NCI-H1694 (cell line): ENCODE measurements around the gene PLEKHA7.
A peak's percentile ranks its signal among the peaks of the same experiment; 100 is the strongest.

Experiments
- DNase-seq: peaks from one replicate; lab custom pipeline; 2025; lab: John Stamatoyannopoulos, UW

Gene PLEKHA7

DNA sequence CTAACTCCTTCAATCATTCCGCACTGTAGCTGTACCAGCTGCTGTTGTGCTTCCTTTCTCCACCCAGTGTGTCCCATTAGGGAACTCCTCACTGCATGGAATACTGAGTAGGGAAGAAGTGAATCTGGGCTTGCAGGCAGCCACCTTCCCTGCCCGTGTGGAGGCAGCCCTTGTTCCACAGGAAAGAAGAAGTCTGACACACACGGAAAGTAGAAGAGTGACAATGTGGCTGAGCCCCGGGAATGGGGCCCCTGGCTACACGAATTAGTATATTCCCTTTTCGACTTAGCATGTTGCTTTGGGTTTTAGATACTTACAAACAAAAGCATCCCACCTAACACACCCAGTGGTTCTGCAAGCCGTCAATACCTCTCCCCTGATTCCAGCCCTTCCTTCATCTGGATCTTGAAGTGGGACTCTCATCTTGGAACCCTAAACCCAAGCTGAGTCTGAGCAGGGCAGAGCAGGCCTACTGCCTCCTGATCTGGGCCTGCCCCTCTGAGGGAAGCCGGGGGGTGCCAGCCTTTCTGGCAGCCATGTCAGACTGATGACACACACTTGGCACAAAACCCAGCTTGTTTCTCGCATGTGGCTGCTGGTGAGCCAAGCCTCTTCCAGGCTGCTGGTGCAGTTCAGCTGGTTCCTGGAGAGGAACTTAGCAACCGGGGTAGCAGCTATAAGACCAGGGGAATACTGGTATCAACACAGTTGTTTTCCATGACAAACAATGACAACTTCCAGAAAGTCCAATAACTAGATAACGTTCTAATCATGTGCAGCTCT, 204.1 kb downstream of the PLEKHA7 start:
- DNase-seq, result peak; percentile 72

DNA sequence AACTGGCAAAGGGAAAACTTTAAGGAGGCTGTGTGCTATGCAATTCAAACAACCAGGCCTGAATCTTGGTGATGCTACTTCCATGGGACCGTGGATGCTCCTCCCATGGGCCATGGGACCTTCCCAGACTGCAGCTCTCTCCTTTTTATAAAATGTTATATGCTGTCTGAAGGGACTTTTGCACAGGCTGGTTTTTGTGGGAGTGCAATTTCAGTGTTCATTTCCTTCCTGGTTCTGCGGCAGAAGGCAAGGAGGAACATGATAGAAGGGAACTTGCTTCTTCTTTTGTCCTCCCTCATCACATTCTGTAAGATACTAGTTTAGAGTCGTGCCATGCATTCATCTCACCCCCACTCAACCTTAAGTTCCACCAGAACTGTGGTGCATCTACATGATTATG, 206.9 kb downstream of the PLEKHA7 start:
- DNase-seq, result no peak

DNA sequence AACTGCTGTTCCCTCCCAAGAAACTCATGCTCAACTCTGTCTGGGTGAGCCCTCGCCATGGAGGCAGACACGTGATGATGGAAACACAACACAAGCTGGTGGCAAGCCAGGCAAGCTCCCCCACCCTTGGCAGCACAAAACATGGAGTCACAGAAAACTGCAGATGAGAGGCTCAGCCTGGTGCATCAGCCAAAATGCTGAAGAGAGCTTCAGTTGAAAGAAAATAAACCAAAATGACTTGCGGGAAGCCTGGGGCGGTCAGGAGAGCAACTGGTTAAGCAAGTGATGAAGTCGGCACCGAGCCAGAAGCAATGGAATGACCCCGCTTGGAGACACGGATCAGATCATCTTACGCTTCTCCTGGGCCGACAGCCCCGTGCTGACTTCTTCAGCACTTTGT, 207.4 kb downstream of the PLEKHA7 start:
- no peak for DNase-seq

DNA sequence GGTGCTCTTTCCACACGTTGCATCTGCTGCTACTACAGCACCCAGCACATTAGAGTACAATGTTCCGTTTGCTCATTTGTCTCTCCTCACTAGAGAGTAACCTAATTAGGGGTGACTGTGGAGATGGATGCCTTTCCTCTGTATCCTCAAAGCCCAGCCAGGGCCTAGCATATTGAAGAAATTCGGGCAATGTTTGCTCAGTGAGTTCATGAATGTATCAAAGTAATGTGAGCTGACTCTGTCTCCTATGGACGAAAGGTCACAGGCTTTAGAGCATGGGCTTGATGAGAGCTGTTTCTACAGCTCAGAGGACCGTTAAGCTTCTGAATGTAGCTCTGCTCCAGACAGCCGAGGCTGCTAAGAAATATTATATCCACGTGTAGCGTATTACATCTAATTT, 208.3 kb downstream of the PLEKHA7 start:
- DNase-seq, result no peak

DNA sequence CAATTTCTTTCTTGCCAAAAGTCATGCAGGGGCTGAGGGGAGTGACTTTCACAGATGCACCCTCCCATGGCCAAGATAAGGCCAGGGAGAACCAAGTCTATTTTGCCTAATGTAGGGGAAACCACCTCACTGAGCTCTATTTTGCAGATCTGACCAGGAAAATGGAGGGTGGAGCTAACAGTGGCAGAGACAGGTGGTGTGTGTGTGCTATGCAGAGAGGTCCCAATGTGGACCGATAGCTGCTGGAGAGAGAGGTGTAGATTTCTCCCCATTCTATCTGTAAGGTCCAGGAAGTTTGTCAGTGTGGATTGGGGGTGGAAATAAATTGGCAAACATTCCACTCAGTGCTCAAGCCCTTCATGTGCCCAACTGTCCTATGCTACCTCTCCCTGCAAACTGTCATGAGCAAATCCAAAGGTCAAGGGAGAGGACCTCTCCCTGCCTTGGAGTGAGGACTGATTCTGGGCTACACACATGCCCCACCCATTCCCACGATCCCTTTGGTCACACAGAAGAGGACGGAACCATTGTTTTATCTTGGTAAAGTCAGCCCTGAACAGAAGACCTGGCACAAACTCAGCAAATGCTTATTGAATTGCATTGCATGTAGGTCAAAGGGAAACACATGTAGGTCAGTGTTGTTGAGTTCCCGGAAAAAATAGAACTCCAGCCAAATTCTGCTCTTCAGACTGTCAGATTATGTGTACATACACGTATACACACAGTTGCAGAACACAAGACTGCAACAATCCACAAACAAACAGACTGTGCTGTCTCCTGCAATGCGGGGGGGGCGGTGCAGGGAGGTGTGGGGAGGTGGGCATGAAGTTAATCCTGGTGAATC, 209.9 kb downstream of the PLEKHA7 start:
- DNase-seq, result no peak

DNA sequence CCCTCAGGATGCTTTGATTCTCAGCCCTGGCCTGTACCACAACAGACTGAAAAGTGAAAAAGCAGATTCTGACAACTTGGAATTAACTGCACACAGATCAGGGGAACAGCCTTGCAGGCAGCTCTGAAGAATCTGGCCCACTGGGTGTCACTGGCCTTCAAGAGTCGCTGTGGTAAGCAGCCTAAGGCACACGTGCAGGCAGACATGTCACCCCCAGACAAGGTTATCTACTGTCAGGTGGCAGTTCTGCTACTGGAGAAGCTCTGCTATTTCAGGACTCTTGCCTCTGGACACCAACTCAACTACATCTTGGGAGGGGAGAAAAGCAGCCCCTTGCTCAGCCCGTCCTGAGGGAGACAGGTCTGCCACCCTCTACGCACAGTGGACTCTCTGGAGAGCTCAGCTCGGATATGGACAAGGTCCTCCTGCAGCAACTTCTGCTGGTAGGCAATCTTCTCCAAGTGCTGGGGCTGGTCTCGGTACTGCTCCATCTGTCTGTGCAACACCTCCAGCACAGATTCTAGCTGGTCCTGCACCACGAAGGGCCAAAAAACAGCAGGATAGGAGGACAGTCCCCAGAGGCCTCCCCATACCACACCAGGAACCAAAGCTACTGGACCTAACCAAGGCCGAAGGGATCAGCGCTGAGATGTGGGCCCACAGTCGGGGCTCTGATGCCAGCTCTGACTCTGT, 212.8 kb downstream of the PLEKHA7 start:
- DNase-seq, result no peak

DNA sequence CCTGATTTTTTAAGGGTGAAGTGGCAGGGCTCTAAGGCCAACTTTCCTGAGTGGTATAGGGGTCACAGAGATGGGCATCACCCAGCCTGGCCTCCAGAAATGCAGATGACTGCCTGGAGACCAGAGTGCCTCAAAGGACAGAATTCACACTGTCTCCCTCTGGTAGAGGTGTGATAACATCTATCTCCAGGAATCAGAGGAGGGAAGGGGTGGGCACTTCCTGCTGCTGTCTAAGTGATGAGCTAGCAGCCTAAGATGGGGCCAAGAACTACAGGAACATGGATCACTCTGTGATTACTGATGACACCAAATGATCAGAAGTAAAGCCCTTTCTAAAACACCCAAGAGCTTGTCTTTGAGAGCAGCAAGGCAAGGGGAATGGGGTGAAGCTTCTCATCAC, 213.8 kb downstream of the PLEKHA7 start:
- no peak for DNase-seq

DNA sequence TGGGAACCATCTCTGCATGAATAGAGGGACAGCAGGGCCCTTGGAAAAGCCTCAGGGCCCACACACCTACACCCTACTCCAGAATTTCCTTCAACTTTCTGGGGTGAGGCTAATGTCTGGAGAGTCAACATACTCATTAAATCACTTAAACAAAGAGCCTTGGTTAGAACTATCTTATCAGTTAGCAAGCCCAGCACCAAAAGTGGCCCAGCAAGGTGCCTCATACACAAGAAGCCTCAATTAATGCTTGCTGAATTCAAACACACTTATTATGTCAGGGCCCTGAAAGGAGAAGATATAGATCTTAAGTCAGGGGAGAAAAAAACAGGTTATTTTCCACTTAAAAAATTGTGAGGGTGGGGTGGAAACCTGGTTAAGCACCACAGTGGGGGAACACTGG, 214.3 kb downstream of the PLEKHA7 start:
- no peak for DNase-seq

DNA sequence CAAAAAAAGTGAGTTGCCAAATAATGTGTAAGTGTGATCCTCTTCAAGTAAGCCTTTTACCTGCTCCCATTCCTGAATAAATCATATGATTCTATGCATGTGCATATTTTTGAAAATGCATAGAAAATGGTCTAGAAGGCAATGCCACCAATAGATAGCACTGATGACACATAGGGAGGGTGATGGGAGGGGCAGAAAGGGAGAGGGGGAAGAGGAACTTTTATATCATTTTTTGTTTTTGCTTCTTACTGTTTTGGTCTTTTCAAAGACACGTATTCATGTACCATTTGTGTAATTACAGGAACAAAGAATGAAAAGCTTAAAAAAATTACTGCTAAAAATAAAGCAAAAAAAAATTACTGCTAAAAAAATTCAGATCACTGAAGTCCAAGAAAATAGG, 215.0 kb downstream of the PLEKHA7 start:
- DNase-seq, result no peak

DNA sequence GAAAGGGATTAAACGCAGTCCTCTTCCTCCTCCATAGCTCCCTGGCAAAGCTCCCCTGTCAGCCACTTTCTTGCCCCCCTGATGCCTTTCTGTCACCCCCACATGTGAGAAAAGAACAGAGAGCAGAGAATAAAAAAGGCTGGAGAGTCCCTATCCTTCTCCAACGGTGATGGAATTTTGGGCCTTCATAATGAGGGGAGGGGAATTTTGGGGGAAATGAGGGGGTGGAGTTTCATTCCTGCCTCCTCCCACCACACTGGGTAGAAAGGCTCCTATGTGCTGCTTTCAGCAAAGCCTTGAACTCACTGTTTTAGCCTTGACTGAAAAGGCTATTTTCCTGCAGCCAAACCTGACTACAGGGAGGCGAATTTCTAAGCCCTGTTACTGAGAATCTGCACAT, 216.4 kb downstream of the PLEKHA7 start:
- DNase-seq, result no peak

DNA sequence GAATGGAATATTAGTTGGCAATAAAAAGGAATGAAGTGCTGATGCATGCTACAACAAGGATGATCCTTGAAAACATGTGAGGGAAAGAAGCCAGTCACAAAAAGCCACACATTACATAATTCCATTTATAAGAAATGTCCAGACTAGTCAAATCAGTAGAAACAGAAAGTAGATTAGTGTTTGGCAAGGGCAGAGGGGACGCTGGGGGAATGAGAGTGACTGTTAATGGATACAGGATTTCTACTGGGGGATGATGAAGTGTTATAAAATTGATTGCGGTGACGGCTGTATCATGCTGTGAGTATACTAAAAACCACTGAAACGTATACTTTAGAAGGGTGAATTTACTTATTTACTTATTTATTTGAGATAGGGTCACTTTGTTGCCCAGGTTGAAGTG, 217.9 kb downstream of the PLEKHA7 start:
- no peak for DNase-seq

DNA sequence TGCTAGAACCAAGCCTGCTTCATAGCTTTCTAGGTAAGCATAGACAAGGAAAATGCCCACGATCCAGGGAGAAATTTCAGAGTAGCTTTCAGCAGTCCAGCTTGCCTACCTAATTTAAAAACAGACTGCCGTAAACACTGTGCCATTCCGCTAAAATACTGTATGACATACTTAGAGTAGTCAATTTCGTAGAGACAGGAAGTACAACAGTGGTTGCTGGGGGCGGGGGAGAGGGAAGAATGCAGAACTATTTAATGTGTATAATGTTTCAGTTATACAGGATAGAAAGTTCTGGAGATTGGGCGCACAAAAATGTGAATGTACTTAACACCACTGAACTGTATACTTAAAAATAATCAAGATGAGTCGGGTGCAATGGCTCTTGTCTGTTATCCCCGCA, 219.1 kb downstream of the PLEKHA7 start:
- no peak for DNase-seq

DNA sequence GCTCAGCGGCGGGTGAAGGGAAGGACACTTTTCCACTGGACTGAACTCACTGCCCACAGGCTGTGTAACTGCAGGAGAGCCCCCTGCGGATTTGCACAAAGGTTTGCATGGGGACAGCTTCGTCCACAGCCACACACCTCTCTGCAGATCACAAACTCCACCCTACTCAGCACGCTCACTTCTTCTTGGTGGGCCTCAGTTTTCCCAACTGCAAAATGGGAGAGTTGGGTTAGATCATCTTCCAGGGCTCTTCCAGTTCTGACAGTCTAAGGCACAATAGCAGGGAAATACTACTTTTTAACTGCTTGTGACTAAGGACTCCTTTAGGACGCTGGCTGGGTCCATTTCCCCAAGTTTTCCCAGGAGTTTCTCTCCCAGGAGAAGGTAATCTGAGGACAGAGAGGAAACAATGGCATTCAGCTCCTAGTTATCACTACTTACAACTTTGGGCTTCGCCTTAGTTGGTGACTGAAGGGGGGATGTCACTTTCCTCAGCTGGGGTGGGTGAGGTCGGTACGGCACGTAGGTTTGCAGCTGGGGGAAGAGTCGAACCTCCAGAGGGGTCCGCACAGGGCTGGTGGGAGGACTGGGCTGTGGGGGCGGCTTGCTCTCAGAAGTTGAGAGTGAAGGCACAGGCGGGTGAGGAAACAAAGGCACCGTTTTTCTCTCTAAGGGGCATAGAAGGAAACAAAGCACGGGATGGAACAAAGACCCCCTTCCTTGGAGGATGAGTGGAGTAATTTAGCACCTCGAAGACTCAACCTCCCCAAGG, 220.0 kb downstream of the PLEKHA7 start:
- DNase-seq, result no peak

DNA sequence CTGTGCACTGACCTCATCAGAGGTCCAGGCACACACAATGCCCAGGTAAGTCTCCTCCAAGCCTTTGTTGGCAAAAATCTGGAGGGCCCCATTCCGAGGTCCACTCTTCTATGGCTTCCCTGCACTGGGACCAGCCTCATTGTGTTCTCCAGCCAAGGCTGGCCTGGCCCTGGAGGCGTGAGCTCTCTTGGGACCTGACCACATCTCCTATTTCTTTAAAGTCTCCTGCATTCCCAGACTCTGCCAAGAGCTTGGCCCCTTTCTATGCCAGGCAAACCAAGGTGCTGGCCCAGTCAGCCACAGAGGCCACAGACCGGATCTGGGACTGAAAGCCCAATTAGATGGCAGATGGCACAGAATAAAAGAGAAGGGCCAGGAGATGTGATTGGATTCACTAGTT, 220.7 kb downstream of the PLEKHA7 start:
- no peak for DNase-seq

DNA sequence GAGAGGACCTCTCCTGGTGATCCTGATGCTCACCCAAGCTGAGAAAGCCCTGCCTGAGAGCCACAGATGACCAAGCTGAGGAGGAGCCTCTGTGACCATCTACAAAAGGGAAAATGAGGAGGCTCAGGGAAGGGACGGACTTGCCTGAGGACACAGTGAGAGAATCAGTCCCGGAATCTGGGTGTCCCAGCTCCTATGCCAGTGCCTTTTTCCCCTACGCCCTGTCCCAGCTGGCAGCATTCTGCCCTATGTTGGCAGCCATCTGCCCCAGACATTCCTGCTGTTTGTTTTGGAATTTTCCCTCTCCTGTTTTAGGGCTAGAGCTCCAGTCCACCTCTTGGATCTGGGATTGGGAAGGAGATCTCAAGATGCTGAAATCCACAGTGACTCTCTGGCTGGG, 221.2 kb downstream of the PLEKHA7 start:
- no peak for DNase-seq

DNA sequence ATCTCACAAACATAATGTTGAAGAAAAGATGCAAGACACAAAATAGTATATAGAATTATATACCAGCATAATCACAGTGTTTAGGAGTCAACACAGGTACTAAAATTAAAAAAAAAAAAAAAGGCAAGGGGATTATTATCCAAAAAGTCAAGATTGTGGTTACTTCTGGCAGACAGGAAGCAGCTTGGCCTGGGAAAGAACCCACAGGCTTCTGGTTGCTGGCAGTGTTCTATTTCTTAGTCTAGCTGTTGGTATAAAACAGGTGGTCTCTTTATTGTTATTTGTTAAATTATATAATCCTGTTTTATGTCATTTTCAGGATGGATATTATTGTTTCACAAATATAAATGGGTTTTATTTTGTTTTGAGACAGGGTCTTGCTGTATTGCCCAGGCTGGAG, 221.8 kb downstream of the PLEKHA7 start:
- DNase-seq, result no peak

DNA sequence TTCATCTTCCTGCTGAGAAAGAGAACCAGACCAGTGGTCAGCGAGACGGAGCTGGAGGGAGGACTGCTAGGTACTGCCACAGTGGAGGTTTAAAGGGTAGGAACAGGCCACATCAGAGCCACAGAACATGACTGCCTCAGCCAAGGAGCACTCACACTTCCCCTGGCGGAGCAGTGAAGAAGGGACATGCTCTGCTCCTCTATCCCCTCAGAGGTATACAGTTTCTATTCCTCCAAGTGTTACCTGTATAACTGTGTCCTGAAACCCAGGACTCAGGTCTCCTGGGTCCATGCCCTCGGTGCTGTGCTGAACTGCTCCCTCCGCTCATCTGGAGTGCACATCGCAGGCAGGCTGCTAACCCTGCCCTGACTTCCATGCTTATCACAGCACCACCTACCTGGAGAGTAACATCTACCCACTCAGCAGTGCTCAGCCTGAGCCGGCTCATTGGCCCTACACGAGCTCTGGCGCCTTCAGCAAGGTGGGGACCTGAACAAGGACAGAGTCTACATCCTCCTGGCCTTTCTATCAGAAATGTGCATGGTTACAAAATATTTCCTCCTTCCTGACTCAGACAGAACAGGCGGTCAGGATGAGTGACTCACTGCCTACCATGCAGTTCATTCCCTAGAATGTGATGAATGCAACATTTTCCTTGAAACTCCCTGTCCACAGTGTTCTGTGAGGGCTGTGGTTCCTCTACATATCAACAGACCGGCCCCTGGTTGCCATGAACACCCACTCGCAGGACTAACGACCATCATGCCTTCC, 222.8 kb downstream of the PLEKHA7 start:
- DNase-seq, result no peak

DNA sequence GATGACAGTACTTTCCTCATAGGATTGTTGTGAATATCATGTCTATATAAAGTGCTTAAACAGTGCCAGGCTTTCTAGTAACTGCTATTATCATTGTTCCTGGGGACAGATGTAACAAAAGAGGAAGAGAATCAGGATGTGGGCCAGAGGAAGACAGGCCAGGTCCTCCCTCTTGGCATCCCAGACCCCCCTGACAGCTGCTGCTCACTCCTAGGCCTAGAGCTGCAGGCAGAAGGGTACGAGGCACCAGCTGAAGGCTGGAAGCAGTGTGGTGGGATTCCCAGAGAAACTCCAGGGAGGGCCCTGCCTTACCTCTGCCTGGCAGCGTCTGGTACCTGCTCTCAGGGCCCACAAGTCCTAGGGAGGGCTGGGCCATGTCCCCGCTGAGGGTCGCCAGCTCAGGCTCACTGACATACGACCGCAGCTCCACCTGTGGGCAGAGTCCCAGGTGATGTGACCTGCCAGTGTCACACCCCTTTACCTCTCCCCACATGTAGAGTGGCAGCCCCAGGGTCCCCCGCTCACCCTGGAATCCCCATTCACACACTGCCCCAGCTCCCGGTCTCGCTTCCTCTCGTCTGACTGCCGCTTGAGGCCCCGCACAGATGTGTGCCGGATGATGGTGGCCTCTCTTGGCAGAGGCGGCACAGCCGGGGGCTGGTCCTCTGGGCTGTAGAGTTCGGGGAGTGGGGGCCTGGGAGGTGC, 223.6 kb downstream of the PLEKHA7 start:
- no peak for DNase-seq

DNA sequence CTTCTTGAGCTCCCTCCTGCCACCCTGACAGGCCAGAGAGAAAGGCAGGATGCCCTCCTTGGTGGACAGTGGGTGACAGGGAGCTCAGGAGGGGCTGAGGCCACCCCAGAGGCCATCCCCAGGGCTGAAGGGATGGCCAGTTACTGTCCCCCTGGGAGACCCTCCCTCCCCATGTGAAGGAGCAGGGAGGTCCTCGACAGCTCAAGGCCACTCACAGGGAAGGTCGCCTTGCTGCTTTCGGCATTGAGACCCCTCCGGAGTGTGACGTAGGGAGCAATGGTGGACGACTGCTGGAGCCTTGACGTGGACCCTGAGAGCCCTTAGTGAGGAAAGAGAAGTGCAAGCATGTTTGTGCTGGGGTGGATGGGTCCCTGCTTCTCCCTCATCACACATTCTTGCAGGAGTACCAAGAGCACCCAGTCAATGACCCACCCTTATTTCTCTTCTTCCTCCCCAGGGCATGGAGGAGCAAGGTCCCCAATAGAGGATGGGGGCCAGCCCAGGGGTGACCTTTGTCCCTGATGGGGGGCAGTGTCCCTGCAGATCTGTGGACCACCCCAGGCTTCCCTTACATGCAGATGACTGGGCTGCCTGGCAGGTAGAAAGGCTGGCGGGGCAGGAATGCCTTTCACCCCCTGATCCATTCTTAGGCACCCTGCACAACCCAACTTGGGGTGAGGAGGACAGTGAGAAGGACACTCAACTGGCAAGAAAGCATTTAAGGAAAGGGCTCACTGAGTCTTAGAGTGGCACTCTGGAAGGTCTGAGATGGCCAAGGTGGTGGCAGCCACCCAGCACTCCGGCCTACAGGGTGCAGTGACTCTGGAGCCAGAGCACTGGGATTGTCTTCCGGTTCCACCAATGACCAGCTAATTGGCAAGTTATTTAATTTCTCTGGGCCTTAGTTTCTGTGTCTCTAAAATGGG, 224.4 kb downstream of the PLEKHA7 start:
- DNase-seq, result no peak

DNA sequence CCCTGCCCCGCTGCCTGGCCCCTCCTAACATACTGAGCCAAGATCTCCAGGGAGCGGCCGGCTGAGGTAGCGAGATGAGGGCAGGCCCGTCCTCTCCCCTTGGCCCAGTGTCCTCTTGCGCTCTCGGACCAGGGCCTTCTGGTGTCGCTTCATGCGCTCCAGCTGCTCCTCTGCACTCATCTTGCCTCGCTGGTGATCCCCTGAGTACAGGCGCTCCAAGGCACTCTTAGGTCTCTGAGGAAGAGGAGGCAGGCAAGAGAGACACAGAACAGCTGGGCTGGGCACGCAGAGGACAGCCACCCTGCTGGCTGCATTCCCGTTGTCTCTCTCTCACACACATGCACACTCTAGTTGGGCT, 225.2 kb downstream of the PLEKHA7 start:
- no peak for DNase-seq
